Measurements from ENCODE around the gene GNB1L.

GNB1L gene

GRCh38 chr22:19871845-19872778 lies 17.4 kb upstream of the GNB1L start:
- no peak for TF ChIP-seq CTCF (IDR thresholded peaks at IDR 0.05; ENCODE audit: borderline replicate concordance, control extremely low read depth, extremely low read depth, insufficient read depth, missing control alignments)
- in situ Hi-C loops (cut with MboI; ENCODE audit: low sequenced_read_pairs, unreplicated experiment): no loop called here
- no peak for DNase-seq (ENCODE audit: low spot score)

GRCh38 chr22:19871023-19871844 lies 16.6 kb upstream of the GNB1L start:
- in situ Hi-C loops (cut with MboI; ENCODE audit: low sequenced_read_pairs, unreplicated experiment): no loop called here
- no peak for DNase-seq (ENCODE audit: low spot score)
- no peak for TF ChIP-seq CTCF (IDR thresholded peaks at IDR 0.05; ENCODE audit: borderline replicate concordance, control extremely low read depth, extremely low read depth, insufficient read depth, missing control alignments)

- in situ Hi-C loops (cut with MboI; ENCODE audit: low sequenced_read_pairs, unreplicated experiment): no loop called here
- DNase-seq (ENCODE audit: low spot score): no peak
- TF ChIP-seq CTCF (IDR thresholded peaks at IDR 0.05; ENCODE audit: borderline replicate concordance, control extremely low read depth, extremely low read depth, insufficient read depth, missing control alignments): no peak
Measured at GRCh38 chr22:19870153-19871022, 15.7 kb upstream of the GNB1L start.

- DNase-seq (ENCODE audit: low spot score): no peak
- in situ Hi-C loops (cut with MboI; ENCODE audit: low sequenced_read_pairs, unreplicated experiment): no loop called here
- no peak for TF ChIP-seq CTCF (IDR thresholded peaks at IDR 0.05; ENCODE audit: borderline replicate concordance, control extremely low read depth, extremely low read depth, insufficient read depth, missing control alignments)
Measured at GRCh38 chr22:19869497-19870152, 15.0 kb upstream of the GNB1L start.

GRCh38 chr22:19868773-19869471 lies 14.2 kb upstream of the GNB1L start:
- no peak for DNase-seq (ENCODE audit: low spot score)
- no peak for TF ChIP-seq CTCF (IDR thresholded peaks at IDR 0.05; ENCODE audit: borderline replicate concordance, control extremely low read depth, extremely low read depth, insufficient read depth, missing control alignments)
- in situ Hi-C loops (cut with MboI; ENCODE audit: low sequenced_read_pairs, unreplicated experiment): no loop called here
